GM12878 (cell line): ENCODE measurements around the gene SEMA4D. TPM values are rescaled to one million over a fixed set of nuclear protein-coding genes. Genes with fewer than 3 reads are reported as not detected.

Experiments
- ATF3 ChIP-seq: IDR thresholded peaks from 2 replicates; pipeline ENCODE4 v1.6.1; 2011; ENCODE audit warnings: low read depth, mild to moderate bottlenecking, low read length, moderate library complexity, borderline replicate concordance; ENCODE audit errors: extremely low read depth
- BCL3 ChIP-seq: IDR thresholded peaks from 2 replicates; pipeline ENCODE4 v1.6.1; 2011; ENCODE audit warnings: borderline replicate concordance, low read depth, mild to moderate bottlenecking, moderate library complexity, low read length; ENCODE audit not compliant: insufficient read depth, poor library complexity, severe bottlenecking
- IKZF1 ChIP-seq: fragments of 450-650 bp; conservative IDR thresholded peaks from 2 replicates; pipeline ENCODE4 v1.6.1; 2017; ENCODE audit warnings: antibody characterized with exemption, mild to moderate bottlenecking
- MYC ChIP-seq: IDR thresholded peaks from 2 replicates; pipeline ENCODE4 v1.6.1; 2011; ENCODE audit warnings: mild to moderate bottlenecking, low read length, moderate library complexity, inconsistent platforms; ENCODE audit not compliant: insufficient read depth, insufficient replicate concordance, insufficient read length, severe bottlenecking
- NR2C2 ChIP-seq: IDR thresholded peaks from 2 replicates; pipeline ENCODE4 v1.6.1; 2011; ENCODE audit warnings: borderline replicate concordance, low read depth; ENCODE audit not compliant: control insufficient read depth, insufficient read length
- SREBF1 ChIP-seq: IDR thresholded peaks from 2 replicates; pipeline ENCODE4 v1.6.1; 2012; ENCODE audit warnings: mild to moderate bottlenecking, low read length
- ZBTB33 ChIP-seq: fragments of 450-650 bp; IDR thresholded peaks from 2 replicates; pipeline ENCODE4 v1.6.1; 2017; ENCODE audit warnings: mild to moderate bottlenecking
- ZBTB40 ChIP-seq: fragments of 450-650 bp; IDR thresholded peaks from 2 replicates; pipeline ENCODE4 v1.6.1; 2016; ENCODE audit warnings: mild to moderate bottlenecking, moderate library complexity, borderline replicate concordance
- polyA plus RNA-seq, 11 experiments: library from polyadenylated mRNA; depleted of rRNA in 4 of 11; unstranded in 6 of 11; stranded (reverse) in 5 of 11; fragments of >200 nt; fragmentation: Nextera tagmentation in 4 of 11; fragmentation: Illumina TruSeq in 1 of 11; extraction: Ambion mirVana in 4 of 11; extraction: Trizol in 1 of 11; gene quantifications; 1 replicate in 1 of 11; 2 replicates in 10 of 11; pipeline versions ENCODE4 v1.2.1 to v1.2.3, GENCODE V29; 2011 to 2016; ENCODE audit warnings: inconsistent platforms in 2 of 11, missing spikeins in 2 of 11, low read depth in 1 of 11
- total RNA-seq, 4 experiments: library from RNA; depleted of rRNA in 3 of 4; stranded (reverse); fragments of >200 nt in 3 of 4; fragmentation: Illumina TruSeq in 1 of 4; extraction: Trizol in 1 of 4; gene quantifications; 2 replicates each; pipeline versions ENCODE4 v1.2.1 to v1.2.3, GENCODE V29; 2013 to 2021

Gene SEMA4D
- total and polyA plus RNA-seq, 10 of the 15 experiments (the other 5 are each of a cell fraction or from before 2014, with no cell fraction given): 15.1 to 136 (median 39.6) TPM

GRCh38 chr9:89447416-89447815 lies 50.5 kb downstream of the SEMA4D start (continued):
- TF ChIP-seq BCL3: no peak
- TF ChIP-seq ZBTB40: no peak
- TF ChIP-seq MYC: no peak
- TF ChIP-seq ZBTB33: no peak
- TF ChIP-seq SREBF1: no peak
- TF ChIP-seq ATF3: no peak
- TF ChIP-seq IKZF1: no peak
- TF ChIP-seq NR2C2: no peak
